NCI-H2196 (cell line): ENCODE measurements around the gene DDX1.
"Not testable (repeated sequence)": the region's sequence is repeated elsewhere in the genome, so short reads cannot be mapped to it uniquely, and the experiment has no call there.

ENCODE experiments used
- DNase-seq: peaks from one replicate; lab custom pipeline; 2025; ENCODE audit not compliant: unreplicated experiment; lab: John Stamatoyannopoulos, UW

The DDX1 gene

DNA sequence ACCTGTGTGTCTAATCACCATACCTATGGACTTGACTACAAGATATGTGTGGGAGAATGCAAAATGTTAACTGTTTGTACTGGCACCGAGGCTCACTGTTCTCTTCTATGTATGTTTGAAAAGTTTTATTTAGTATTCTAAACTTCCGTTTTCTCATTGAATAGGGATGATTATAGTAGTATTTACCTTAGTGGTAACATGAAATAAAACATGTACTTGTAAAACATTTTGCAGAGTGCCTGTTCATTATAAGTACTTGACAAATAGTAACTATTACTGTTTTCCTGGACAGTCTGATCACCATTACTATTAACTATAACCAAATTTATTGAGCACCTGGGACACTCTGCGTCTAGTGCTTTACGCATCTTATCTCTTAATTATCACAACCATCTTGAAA is 24.8 kb downstream of the DDX1 start:
- no peak for DNase-seq

- DNase-seq: no peak
Measured at GRCh38 chr2:15616850-15617777, 25.4 kb downstream of the DDX1 start.

- no peak for DNase-seq
Measured at GRCh38 chr2:15617778-15618448, 26.2 kb downstream of the DDX1 start.

DNA sequence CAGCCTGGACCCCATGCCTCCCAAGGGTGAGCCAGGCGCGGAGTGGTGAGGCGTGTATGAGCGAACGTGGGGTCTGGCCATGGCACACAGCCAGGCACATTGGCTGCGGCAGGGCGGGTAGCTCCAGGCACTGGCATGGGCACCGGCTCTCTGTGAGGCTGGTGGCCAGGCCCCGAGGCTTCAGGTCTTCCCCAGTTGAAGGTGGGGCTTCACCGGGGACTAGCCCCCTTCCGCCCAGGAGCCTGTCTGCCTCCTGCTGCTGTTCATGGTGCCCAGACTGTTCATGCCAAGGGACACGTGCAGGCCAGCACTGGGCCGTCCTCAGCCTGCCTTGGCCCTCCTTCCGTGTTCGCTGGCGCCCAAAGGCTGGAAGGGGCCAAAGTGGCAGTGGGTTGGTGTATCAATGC is 26.8 kb downstream of the DDX1 start:
- DNase-seq: no peak

GRCh38 chr2:15619076-15619475 is 27.4 kb downstream of the DDX1 start:
- DNase-seq: no peak

DNA sequence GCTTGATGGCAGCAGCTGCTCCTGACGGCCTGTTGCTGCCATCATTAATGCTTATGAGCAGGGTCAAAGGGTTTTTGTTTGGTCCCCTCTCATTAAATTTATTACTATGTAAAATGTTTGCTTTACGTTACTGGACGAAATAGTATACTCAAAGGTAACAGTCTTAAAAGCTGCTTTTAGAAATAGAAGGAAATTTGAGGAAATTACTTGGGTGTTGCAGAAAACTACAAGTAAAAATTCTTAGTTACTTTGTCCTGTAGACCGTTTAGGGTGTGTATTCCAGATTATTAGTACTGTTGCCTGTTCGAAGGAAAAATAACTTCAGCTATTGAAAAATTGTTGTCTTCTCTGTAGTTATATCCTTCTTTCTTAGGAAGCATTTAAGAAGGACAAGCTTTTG is 27.8 kb downstream of the DDX1 start:
- no peak for DNase-seq

DNA sequence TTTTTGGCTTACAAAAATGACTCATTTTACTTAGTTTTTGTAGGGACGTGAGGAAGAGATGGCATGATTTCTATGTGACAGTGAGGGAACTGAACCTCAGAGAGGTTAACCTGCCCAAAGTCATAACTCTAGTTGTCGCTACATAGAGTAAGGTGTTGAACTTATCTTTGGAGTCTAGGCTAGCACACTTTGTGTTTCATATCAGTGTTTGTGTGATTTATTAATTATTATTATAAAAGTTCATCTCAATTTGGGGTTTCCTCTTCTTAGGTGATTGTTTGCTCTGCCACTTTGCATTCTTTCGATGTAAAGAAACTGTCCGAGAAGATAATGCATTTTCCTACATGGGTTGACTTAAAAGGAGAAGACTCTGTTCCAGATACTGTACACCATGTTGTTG is 28.3 kb downstream of the DDX1 start:
- no peak for DNase-seq

GRCh38 chr2:15620340-15620739 is 28.7 kb downstream of the DDX1 start:
- DNase-seq: no peak

DNA sequence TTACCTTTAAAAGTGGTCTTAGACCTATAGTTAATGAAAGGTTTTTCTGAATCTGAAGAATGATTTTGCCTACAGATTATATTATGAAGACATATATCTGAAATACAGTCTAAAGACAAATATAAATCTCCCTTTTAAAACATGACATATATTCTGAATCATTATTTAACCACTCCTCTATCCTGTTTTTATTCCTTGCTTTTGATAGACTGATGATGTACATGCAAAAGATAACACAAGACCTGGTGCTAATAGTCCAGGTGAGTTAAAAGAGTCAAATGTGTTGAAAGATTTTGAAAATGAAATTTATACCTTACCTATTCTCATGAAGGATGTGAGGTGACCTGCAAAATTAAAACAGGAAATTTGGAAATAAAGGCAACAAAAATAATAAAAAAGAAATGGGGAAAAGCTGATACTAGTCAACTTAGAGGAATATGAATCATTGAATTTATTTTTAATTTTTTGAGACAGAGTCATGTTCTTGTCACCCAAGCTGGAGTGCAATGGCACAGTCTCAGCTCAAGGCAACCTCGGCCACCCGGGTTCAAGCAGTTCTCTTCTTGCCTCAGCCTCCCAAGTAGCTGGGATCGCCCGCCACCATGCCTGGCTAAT is 29.3 kb downstream of the DDX1 start:
- no peak for DNase-seq

DNA sequence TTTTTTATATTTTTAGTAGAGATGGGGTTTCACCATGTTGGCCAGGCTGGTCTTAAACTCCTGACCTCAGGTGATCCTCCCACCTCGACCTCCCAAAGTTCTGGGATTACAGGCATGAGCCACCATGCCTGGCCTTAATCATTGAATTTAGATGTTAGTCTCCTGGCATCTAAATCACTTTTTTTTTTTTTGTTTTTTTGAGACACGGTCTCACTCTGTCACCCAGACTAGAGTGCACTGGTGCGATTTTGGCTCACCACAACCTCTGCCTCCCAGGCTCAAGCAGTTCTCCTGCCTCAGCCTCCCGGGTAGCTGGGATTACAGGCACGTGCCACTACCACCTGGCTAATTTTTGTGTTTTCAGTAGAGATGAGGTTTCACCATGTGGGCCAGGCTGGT is 29.8 kb downstream of the DDX1 start:
- not testable (repeated sequence) for DNase-seq

DNA sequence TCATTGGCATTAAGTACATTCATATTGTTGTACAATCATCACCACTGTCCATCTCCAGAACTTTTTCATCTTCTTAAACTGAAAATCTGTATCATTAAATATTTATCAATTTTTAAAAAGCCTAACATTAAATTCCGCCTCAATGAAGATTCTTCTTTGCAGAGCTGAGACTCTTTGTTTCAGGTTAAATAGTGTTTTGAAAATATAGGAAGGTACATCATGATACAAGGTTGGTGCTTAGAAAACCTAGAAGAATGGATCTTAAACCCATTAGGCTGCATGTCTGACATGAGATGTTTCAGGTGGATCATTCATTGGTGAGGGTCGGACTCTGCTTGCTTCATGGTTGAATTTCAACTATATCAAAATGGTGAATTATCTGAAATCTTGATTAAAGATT is 30.5 kb downstream of the DDX1 start:
- no peak for DNase-seq

- no peak for DNase-seq
Measured at GRCh38 chr2:15622614-15623480, 31.2 kb downstream of the DDX1 start.

DNA sequence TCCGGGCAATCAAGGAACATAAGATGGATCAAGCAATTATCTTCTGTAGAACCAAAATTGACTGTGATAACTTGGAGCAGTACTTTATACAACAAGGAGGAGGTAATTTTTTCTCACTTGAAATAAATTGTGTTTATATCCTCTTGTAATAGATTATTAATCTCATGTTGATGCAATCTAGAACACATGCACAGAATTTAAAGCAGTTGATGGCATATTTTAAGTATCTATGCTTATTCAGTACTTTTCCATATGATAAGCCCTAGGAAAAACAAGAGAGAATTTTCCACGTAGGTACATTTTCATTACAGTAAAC is 31.8 kb downstream of the DDX1 start:
- no peak for DNase-seq

- no peak for DNase-seq
Measured at GRCh38 chr2:15623898-15624541, 32.4 kb downstream of the DDX1 start.

GRCh38 chr2:15624903-15625302 is 33.2 kb downstream of the DDX1 start:
- DNase-seq: no peak

DNA sequence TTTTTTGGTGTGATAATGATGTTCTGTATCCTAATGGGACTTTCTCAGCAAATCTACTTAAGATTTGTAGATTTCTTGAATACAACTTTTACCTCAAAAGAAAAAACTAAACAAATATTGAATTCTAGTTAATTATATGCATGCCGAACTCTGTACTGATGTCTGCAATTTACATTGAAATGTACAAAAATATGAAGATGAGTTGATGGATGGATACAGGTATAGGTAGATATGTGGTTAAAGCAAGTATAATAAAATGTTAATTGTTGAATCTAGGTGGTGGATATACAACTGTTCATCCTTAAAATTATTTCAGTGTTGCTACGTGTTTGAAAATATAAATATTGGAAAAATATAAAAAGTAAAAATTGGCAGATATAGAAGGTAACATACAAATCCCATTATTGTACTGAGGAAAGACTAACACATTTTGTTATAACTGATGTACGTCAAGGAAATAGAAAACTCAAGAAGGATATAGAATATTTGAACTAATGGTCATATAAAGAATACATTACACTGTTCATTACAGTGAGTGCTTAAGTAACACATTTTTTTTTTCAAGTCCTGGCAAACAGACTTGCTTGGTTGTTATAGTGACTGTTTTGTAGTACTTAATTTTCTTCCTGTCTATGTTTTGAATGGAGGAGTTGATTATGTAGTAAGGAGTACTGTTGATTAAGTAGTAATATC is 33.8 kb downstream of the DDX1 start:
- DNase-seq: no peak

DNA sequence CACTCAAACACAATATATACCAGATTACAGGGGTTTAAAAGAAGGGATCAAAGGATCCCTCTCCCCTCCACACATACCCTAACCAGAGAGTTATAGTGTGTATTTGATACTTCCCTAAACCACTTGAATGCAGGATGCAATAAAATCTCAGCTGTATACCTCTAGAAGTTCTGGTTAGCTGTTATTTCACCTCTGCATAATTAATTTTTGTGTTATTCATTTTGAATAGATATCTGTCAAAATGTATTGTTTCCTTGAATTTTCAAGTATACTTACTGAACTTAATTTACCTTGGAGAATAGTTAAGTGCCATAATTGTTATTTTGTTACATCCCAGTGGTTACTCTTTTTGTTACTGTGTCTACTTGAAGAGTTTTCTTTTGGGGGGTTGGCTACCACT is 34.5 kb downstream of the DDX1 start:
- no peak for DNase-seq

- DNase-seq: no peak
Measured at GRCh38 chr2:15626967-15627366, 35.3 kb downstream of the DDX1 start.

DNA sequence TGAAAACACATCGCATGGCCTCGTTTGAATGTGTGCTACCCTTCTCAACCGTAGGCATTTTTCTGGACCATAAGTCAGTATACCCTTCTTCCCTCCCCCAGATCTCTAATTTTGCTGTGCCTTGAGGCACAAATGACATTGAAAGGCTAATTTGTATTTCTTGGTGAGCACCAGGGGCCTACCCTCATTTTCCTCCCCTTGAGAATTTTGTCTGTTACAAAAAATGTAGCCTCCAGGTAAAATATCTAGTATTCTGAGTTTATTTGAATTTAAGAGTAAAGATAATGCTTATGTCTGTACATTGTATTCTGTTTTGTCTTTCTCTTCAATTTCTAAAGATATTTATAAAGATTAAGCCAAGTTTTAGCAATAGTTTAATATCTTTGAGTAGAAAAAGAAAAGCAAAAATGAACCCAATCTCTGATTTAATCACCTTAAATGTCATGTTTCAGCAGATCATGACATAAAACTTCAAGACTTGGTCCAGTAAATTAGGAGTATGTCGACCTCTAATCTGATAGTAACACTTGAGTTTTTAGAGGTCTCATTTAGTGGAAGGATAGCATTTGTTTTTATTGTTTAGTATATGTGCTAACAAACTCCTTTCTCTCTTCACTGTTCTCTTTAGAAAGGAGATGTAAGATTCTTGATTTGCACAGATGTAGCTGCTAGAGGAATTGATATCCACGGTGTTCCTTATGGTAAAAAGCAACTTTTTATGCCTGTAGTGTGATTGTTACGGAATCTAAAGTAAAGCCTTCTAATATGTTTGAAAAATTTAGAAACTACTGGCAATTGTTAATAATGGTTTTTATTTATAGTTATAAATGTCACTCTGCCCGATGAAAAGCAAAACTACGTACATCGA is 36.4 kb downstream of the DDX1 start:
- DNase-seq: no peak
